PFSK-1 (cell line): ENCODE measurements around the gene NUDT1.
A peak's percentile ranks its signal among the peaks of the same experiment; 100 is the strongest.

Experiments used
- FOXP2 ChIP-seq: optimal IDR thresholded peaks from 2 replicates; pipeline ENCODE3; 2011; ENCODE audit warnings: borderline replicate concordance, control low read depth, inconsistent platforms; ENCODE audit not compliant: insufficient read depth; ENCODE audit errors: extremely low read length, extremely low read depth
- POLR2AphosphoS5 ChIP-seq: IDR thresholded peaks from 2 replicates; pipeline ENCODE4 v1.6.1; 2012; ENCODE audit warnings: low read depth, mild to moderate bottlenecking, control low read depth, low read length, moderate library complexity
- REST ChIP-seq, 2 experiments: IDR thresholded peaks; 2 replicates each; pipeline versions ENCODE4 v1.6.1 to v1.8.0; 2011 to 2012; ENCODE audit warnings: low read depth in 2 of 2, low read length in 2 of 2, control low read depth in 1 of 2, inconsistent platforms in 1 of 2, mild to moderate bottlenecking in 1 of 2, moderate library complexity in 1 of 2; ENCODE audit not compliant: insufficient read depth in 1 of 2
- SIN3A ChIP-seq: IDR thresholded peaks from 2 replicates; pipeline ENCODE4 v1.6.1; 2012; ENCODE audit warnings: mild to moderate bottlenecking, low read length, moderate library complexity, borderline replicate concordance; ENCODE audit not compliant: insufficient read depth
- TAF1 ChIP-seq: IDR thresholded peaks from 2 replicates; pipeline ENCODE4 v1.6.1; 2012; ENCODE audit warnings: low read length, control low read depth, borderline replicate concordance; ENCODE audit not compliant: insufficient read depth

The NUDT1 gene

DNA sequence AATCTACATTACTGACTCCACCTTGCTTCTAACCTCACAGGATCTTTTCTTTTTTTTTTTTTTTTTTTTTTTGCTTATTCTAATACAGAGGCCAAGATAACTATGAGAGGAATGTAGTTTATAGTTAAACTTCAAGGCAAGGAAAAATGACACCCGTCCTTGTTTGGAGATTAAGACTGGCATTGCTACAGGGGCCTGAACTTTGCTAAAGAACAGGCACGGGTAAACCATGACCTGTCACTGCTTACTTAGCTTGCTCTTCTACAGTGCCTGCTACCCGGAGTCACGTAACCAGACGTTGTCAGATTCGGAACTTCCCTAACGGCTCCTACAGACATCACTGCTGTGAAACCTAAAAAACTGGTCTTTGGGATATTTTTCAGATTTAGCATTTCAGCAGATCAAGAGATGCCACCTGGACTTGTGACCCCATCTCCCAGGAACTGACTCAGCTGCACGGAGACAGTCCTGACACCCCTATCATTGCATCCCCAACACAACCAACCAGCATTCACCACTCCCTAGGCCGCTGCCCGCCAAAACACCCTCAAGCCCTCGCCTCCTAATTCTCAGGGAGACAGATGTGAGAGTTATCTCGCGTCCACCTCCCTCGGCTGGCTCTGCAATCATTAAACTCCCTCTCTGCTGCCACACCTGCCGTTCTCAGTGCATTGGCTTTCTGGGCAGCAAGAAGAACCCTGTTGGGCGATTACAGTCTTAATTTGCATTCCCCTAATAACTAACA, 36.8 kb upstream of the NUDT1 start:
- TF ChIP-seq SIN3A: no peak
- no peak for TF ChIP-seq REST (IDR thresholded peaks at IDR 0.05; ENCODE audit: insufficient read depth in 1 of 2, low read depth in 2 of 2, low read length in 2 of 2)
- no peak for TF ChIP-seq TAF1
- TF ChIP-seq POLR2AphosphoS5: no peak
- no peak for TF ChIP-seq FOXP2

GRCh38 chr7:2208712-2209111, 33.3 kb upstream of the NUDT1 start:
- TF ChIP-seq POLR2AphosphoS5 (no peak), FOXP2 (no peak), SIN3A (no peak), REST (IDR thresholded peaks at IDR 0.05; ENCODE audit: insufficient read depth in 1 of 2, low read depth in 2 of 2, low read length in 2 of 2) (no peak), TAF1 (no peak)

GRCh38 chr7:2209146-2209960, 32.7 kb upstream of the NUDT1 start:
- TF ChIP-seq REST (IDR thresholded peaks at IDR 0.05; ENCODE audit: insufficient read depth in 1 of 2, low read depth in 2 of 2, low read length in 2 of 2): no peak
- TF ChIP-seq FOXP2: peak; percentile 33

DNA sequence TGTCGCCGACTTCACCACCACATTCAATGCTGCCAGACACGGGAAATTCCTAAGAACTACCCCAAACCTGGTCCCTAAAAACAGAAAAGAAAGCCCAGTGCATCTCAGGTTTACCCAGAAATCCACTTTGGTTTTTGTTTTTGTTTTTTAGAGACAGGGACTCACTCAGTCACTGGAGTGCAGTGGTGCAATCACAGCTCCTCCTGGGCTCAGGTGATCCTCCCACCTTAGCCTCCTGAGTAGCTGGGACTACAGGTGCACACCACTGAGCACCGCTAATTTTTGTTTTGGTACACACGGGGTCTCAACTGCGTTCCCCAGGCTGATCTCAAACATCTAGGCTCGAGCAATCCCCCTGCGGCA, 32.1 kb upstream of the NUDT1 start:
- TF ChIP-seq FOXP2 (no peak), POLR2AphosphoS5 (no peak), SIN3A (no peak)

GRCh38 chr7:2210551-2211258, 31.3 kb upstream of the NUDT1 start:
- TF ChIP-seq TAF1: no peak
- TF ChIP-seq REST (IDR thresholded peaks at IDR 0.05; ENCODE audit: insufficient read depth in 1 of 2, low read depth in 2 of 2, low read length in 2 of 2): no peak
- no peak for TF ChIP-seq POLR2AphosphoS5
